HEK293 (cell line): ENCODE results near the gene PIANP.

ENCODE experiments used
- CTCF ChIP-seq: fragments of 450-650 bp; formaldehyde crosslinking; IDR thresholded peaks from 2 replicates; pipeline ENCODE4 v1.5.1; 2016; ENCODE audit warnings: missing biosample characterization, missing genetic modification characterization
- KLF9 ChIP-seq: fragments of 450-650 bp; formaldehyde crosslinking; IDR thresholded peaks from 2 replicates; pipeline ENCODE4 v1.5.1; 2016; ENCODE audit warnings: missing biosample characterization, missing genetic modification characterization, low read depth
- SALL2 ChIP-seq: fragments of 450-650 bp; formaldehyde crosslinking; IDR thresholded peaks from 2 replicates; pipeline ENCODE4 v1.5.0; 2017; ENCODE audit warnings: missing biosample characterization, mild to moderate bottlenecking, missing genetic modification characterization, borderline replicate concordance
- WT1 ChIP-seq: fragments of 450-650 bp; formaldehyde crosslinking; IDR thresholded peaks from 2 replicates; pipeline ENCODE4 v1.5.1; 2016; ENCODE audit warnings: missing biosample characterization, missing genetic modification characterization
- ZNF184 ChIP-seq: fragments of 450-650 bp; IDR thresholded peaks from 2 replicates; pipeline ENCODE4 v1.5.1; 2018; ENCODE audit warnings: missing biosample characterization, mild to moderate bottlenecking, missing genetic modification characterization
- ZNF561 ChIP-seq: fragments of 450-650 bp; IDR thresholded peaks from 2 replicates; pipeline ENCODE4 v1.5.1; 2018; ENCODE audit warnings: missing biosample characterization, missing genetic modification characterization, borderline replicate concordance
- ZNF610 ChIP-seq: fragments of 450-650 bp; formaldehyde crosslinking; IDR thresholded peaks from 2 replicates; pipeline ENCODE4 v1.5.1; 2016; ENCODE audit warnings: missing biosample characterization, missing genetic modification characterization, borderline replicate concordance

- TF ChIP-seq ZNF610 (no peak), WT1 (tag by site-specific recombination) (no peak), ZNF561 (tag by site-specific recombination) (no peak), SALL2 (tag by site-specific recombination) (no peak), CTCF (no peak), ZNF184 (tag by site-specific recombination) (no peak), KLF9 (tag by site-specific recombination) (no peak)
Observed at GRCh38 chr12:6653987-6654386, 46.6 kb downstream of the PIANP start.
